Glutamatergic neuron (in vitro differentiated cells): ENCODE results near the gene CCS. TPM values are rescaled to one million over a fixed set of nuclear protein-coding genes. Genes with fewer than 3 reads are reported as not detected.

Source experiments
- DNase-seq: peaks from one replicate; pipeline ENCODE4 v3.0.0; 2022
- H3K27ac Mint-ChIP-seq: one replicate; pipeline ENCODE4 v1.8.0; 2020; ENCODE audit warnings: mild to moderate bottlenecking, mixed read lengths, inconsistent platforms; ENCODE audit not compliant: unreplicated experiment
- H3K27me3 Mint-ChIP-seq: one replicate; pipeline ENCODE4 v1.8.0; 2020; ENCODE audit warnings: mild to moderate bottlenecking, moderate library complexity, mixed read lengths, inconsistent platforms; ENCODE audit not compliant: unreplicated experiment
- H3K36me3 Mint-ChIP-seq: one replicate; pipeline ENCODE4 v1.8.0; 2020; ENCODE audit warnings: mild to moderate bottlenecking, mixed read lengths, inconsistent platforms; ENCODE audit not compliant: unreplicated experiment
- H3K4me1 Mint-ChIP-seq: one replicate; pipeline ENCODE4 v1.8.0; 2020; ENCODE audit warnings: mild to moderate bottlenecking, low read depth, mixed read lengths, inconsistent platforms; ENCODE audit not compliant: unreplicated experiment
- H3K4me3 Mint-ChIP-seq: one replicate; pipeline ENCODE4 v1.8.0; 2020; ENCODE audit warnings: mild to moderate bottlenecking, mixed read lengths, inconsistent platforms; ENCODE audit not compliant: unreplicated experiment
- H3K9me3 Mint-ChIP-seq: one replicate; pipeline ENCODE4 v1.8.0; 2020; ENCODE audit warnings: mild to moderate bottlenecking, moderate library complexity, mixed read lengths, inconsistent platforms; ENCODE audit not compliant: unreplicated experiment
- CTCF ChIP-seq: fragments of 200-600 bp; sonication (generic); IDR thresholded peaks from one replicate; pipeline ENCODE4 v1.5.0; 2021; ENCODE audit not compliant: partially characterized antibody, unreplicated experiment
- total RNA-seq: library from RNA; stranded (reverse); fragmentation: NEBNext Ultra II Directional; extraction: Animal tissue kit (Norgen Biotek cat#: 25700); gene quantifications from one replicate; pipeline ENCODE4 v1.2.1, GENCODE V29; 2021; ENCODE audit not compliant: unreplicated experiment

CCS gene
- total RNA-seq, 1 donor from 2014 or later: 65.1 TPM

GRCh38 chr11:66548774-66549630 lies 44.0 kb upstream of the CCS start:
- no peak for TF ChIP-seq CTCF
- Mint-ChIP-seq H3K27me3 (peaks cover 11% of the 10 kb centered on the region), H3K4me3 (peak overlapping the region; percentile 58), H3K36me3 (peaks cover 4% of the 10 kb centered on the region), H3K9me3 (peaks cover 6% of the 10 kb centered on the region), H3K4me1 (peaks cover 22% of the 10 kb centered on the region), H3K27ac (peak overlapping the region; percentile 56)
- DNase-seq: no peak

GRCh38 chr11:66549696-66550095 lies 43.3 kb upstream of the CCS start:
- Mint-ChIP-seq H3K27me3 (peaks cover 9% of the 10 kb centered on the region), H3K4me3 (no peak overlapping the region), H3K4me1 (peaks cover 17% of the 10 kb centered on the region), H3K36me3 (no peaks in the 10 kb centered on the region), H3K27ac (no peak overlapping the region), H3K9me3 (peaks cover 1% of the 10 kb centered on the region)
- TF ChIP-seq CTCF: no peak
- no peak for DNase-seq

- Mint-ChIP-seq H3K4me1 (peaks cover 14% of the 10 kb centered on the region), H3K4me3 (no peak overlapping the region), H3K27ac (no peak overlapping the region), H3K9me3 (peaks cover 1% of the 10 kb centered on the region), H3K36me3 (no peaks in the 10 kb centered on the region), H3K27me3 (peaks cover 12% of the 10 kb centered on the region)
- no peak for TF ChIP-seq CTCF
- DNase-seq: no peak
Observed at GRCh38 chr11:66550887-66551286, 42.1 kb upstream of the CCS start.

- no peak overlapping the region for H3K4me3 Mint-ChIP-seq
- peaks cover 5% of the 10 kb centered on the region for H3K9me3 Mint-ChIP-seq
- H3K4me1 Mint-ChIP-seq: no peaks in the 10 kb centered on the region
- no peaks in the 10 kb centered on the region for H3K36me3 Mint-ChIP-seq
- no peak overlapping the region for H3K27ac Mint-ChIP-seq
- TF ChIP-seq CTCF: no peak
- no peak for DNase-seq
- peaks cover 7% of the 10 kb centered on the region for H3K27me3 Mint-ChIP-seq
Observed at GRCh38 chr11:66554602-66555001, 38.4 kb upstream of the CCS start.

GRCh38 chr11:66555416-66555815 lies 37.6 kb upstream of the CCS start:
- no peak for TF ChIP-seq CTCF
- peaks cover 3% of the 10 kb centered on the region for H3K27me3 Mint-ChIP-seq
- no peaks in the 10 kb centered on the region for H3K36me3 Mint-ChIP-seq

More at GRCh38 chr11:66555416-66555815, 37.6 kb upstream of the CCS start:
- H3K4me1 Mint-ChIP-seq: no peaks in the 10 kb centered on the region
- H3K4me3 Mint-ChIP-seq: no peak overlapping the region
- H3K27ac Mint-ChIP-seq: no peak overlapping the region
- peaks cover 5% of the 10 kb centered on the region for H3K9me3 Mint-ChIP-seq
- no peak for DNase-seq
